ENCODE results near the gene KRT77. TPM values are rescaled to one million over a fixed set of nuclear protein-coding genes. Genes with fewer than 3 reads are reported as not detected.

The KRT77 gene
- total RNA-seq, 4 donors from 2014 or later: not detected

DNA sequence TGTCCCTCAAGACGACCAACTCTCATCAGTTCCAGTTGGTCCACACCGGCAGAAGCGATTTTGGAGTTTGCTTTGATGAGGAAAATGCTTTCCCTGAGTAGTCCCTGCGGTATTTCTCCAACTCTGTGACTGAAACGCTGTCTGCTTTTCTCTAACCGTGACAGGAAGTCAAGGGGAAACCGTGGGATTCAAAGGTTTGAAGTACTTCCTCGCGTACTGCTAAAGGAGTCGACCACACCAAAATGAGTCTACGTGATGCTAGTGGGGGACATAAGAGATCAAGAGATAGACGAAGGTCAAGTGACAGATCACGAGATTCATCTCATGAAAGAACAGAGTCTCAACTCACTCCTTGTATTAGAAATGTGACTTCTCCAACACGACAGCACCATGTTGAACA is 45.3 kb upstream of the KRT77 start:
- H3K36me3 ChIP-seq: no peaks in the 10 kb centered on the region
- no peak overlapping the region for H3K27ac ChIP-seq
- TF ChIP-seq, protein P1, sequence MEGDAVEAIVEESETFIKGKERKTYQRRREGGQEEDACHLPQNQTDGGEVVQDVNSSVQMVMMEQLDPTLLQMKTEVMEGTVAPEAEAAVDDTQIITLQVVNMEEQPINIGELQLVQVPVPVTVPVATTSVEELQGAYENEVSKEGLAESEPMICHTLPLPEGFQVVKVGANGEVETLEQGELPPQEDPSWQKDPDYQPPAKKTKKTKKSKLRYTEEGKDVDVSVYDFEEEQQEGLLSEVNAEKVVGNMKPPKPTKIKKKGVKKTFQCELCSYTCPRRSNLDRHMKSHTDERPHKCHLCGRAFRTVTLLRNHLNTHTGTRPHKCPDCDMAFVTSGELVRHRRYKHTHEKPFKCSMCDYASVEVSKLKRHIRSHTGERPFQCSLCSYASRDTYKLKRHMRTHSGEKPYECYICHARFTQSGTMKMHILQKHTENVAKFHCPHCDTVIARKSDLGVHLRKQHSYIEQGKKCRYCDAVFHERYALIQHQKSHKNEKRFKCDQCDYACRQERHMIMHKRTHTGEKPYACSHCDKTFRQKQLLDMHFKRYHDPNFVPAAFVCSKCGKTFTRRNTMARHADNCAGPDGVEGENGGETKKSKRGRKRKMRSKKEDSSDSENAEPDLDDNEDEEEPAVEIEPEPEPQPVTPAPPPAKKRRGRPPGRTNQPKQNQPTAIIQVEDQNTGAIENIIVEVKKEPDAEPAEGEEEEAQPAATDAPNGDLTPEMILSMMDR (IDR thresholded peaks at IDR 0.05): no peak
- TF ChIP-seq POLR2A (IDR thresholded peaks at IDR 0.05): no peak
- TF ChIP-seq POLR2AphosphoS5 (IDR thresholded peaks at IDR 0.05): no peak
- no peak for TF ChIP-seq EP300 (IDR thresholded peaks at IDR 0.05; ENCODE audit: low read depth)
- intact Hi-C loops (cut with DNase I; ENCODE audit: low total_unique reads) (no loop called here), in situ Hi-C loops (cut with MboI; ENCODE audit: low pct_ligation_motif_present in 1 of 4, low pct_unique_long_range_greater_than_20kb in 1 of 4, low sequenced_read_pairs in 3 of 4) (no loop called here)
- no peak for DNase-seq
- 63 to 69% methylated on average over 7 to 14 of the region's 14 CpGs for WGBS, 2 donors (ENCODE audit: low coverage in 1 of 2)
- no peak overlapping the region for H3K4me3 ChIP-seq
- no peaks in the 10 kb centered on the region for H3K9me3 ChIP-seq
- no peaks in the 10 kb centered on the region for H3K27me3 ChIP-seq
- H3K4me1 ChIP-seq: no peaks in the 10 kb centered on the region

DNA sequence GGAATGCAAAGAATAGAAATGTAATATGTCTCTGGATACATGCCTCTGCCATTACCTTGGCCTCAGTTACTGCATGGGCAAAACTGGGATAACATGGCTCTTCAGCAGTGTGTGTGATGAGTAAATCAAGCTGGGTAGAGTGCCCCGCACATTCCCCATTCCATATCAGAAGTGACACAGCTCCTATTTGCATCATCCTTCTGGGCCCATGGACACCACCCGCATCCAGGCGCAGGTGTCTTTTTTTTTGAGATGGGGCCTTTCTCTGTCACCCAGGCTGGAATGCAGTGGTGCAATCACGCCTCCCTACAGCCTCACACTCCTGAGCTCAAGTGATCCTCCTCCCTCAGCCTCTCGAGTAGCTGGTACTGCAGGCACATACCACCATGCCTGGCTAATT is 42.2 kb upstream of the KRT77 start:
- 73% methylated on average over 5 of the region's 5 CpGs; no CpG with 5 or more reads in 1 of the 2 donors for WGBS, 2 donors (ENCODE audit: low coverage in 1 of 2)
- TF ChIP-seq POLR2AphosphoS5 (IDR thresholded peaks at IDR 0.05) (no peak), POLR2A (IDR thresholded peaks at IDR 0.05) (no peak), EP300 (IDR thresholded peaks at IDR 0.05; ENCODE audit: low read depth) (no peak)
- TF ChIP-seq, protein P1 (IDR thresholded peaks at IDR 0.05): no peak
- H3K27ac ChIP-seq: no peak overlapping the region
- H3K4me3 ChIP-seq: no peak overlapping the region
- no peaks in the 10 kb centered on the region for H3K4me1 ChIP-seq
- intact Hi-C loops (cut with DNase I; ENCODE audit: low total_unique reads): no loop called here
- no peaks in the 10 kb centered on the region for H3K36me3 ChIP-seq
- no peaks in the 10 kb centered on the region for H3K9me3 ChIP-seq
- in situ Hi-C loops (cut with MboI; ENCODE audit: low pct_ligation_motif_present in 1 of 4, low pct_unique_long_range_greater_than_20kb in 1 of 4, low sequenced_read_pairs in 3 of 4): no loop called here
- no peak for DNase-seq
- H3K27me3 ChIP-seq: peaks cover 7% of the 10 kb centered on the region

DNA sequence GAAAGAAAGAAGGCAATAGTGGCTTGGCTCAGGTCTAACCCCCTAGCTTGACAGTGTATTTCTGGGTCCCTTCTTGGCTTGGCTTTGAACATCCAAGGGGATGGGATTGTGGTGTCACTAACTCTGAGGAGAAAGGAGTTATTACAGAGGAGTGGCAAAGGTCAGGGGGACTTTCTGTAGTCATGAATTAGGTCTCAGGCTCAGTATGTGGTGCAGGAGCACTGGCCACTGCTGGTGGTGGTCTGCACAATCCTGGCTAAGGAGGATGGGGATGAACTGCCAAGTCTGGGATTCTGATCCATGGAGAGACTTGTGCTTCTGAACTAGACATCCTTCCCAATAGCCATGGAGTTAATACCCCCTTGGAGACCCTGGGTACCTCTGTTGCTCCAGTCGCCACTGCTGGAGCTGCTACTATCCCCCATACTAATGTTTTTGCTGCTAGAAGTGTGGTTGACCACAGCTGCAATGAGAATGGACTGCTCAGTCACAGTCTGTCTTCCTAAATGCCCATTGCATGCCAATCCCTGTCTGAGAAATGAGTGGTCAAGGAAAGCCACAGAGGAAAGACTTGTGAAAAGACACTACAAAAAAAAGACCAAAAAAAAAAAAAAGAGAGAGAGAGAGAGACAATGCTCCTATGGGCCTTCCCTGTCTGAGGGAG is 41.3 kb upstream of the KRT77 start:
- Histone ChIP-seq H3K27me3 (peaks cover 7% of the 10 kb centered on the region), H3K9me3 (no peaks in the 10 kb centered on the region), H3K4me3 (no peak overlapping the region), H3K27ac (no peak overlapping the region), H3K4me1 (no peaks in the 10 kb centered on the region), H3K36me3 (no peaks in the 10 kb centered on the region)
- intact Hi-C loops (cut with DNase I; ENCODE audit: low total_unique reads) (no loop called here), in situ Hi-C loops (cut with MboI; ENCODE audit: low pct_ligation_motif_present in 1 of 4, low pct_unique_long_range_greater_than_20kb in 1 of 4, low sequenced_read_pairs in 3 of 4) (no loop called here)
- 20% methylated on average over 1 of the region's 1 CpG; no CpG with 5 or more reads in 1 of the 2 donors for WGBS, 2 donors (ENCODE audit: low coverage in 1 of 2)
- TF ChIP-seq POLR2A (IDR thresholded peaks at IDR 0.05): no peak
- no peak for DNase-seq

DNA sequence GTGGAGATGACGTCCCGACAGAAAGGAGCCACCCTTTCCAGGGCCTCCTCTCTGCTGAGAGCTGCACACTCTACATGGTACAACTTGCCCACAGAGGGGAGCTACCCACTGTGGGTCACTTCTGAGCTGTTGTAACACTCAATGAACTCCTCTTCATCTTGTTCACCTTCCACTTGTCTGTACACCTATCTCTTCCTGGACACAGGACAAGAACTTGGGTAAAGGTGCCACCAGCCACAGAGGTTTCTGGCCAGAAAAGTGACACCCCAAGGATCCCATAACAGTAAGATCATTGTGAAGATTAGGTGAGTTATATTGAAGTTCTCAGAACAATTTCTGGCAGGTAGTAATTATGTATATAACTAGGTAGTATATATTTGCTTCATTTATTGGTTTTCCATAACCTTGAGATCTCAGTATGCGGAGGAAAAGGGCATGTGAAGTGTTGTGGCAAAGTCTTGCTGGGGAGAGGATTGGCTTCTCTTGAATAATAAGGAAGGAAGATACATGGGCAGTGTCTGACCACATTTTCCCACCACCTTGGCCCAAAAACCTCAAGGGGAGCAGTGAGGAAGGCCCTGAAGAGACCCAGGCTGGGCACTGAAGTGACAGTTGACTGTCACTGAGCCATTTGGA is 39.6 kb upstream of the KRT77 start:
- DNase-seq: no peak
- H3K27me3 ChIP-seq: peaks cover 7% of the 10 kb centered on the region
- TF ChIP-seq, protein P1 (IDR thresholded peaks at IDR 0.05): no peak
- TF ChIP-seq POLR2A (IDR thresholded peaks at IDR 0.05) (no peak), EP300 (IDR thresholded peaks at IDR 0.05; ENCODE audit: low read depth) (no peak), POLR2AphosphoS5 (IDR thresholded peaks at IDR 0.05) (no peak)
- no peaks in the 10 kb centered on the region for H3K9me3 ChIP-seq
- H3K27ac ChIP-seq: no peak overlapping the region
- no peaks in the 10 kb centered on the region for H3K36me3 ChIP-seq
- H3K4me1 ChIP-seq: no peaks in the 10 kb centered on the region
- H3K4me3 ChIP-seq: no peak overlapping the region
- 85% methylated on average over 3 of the region's 3 CpGs; no CpG with 5 or more reads in 1 of the 2 donors for WGBS, 2 donors (ENCODE audit: low coverage in 1 of 2)
- intact Hi-C loops (cut with DNase I; ENCODE audit: low total_unique reads) (no loop called here), in situ Hi-C loops (cut with MboI; ENCODE audit: low pct_ligation_motif_present in 1 of 4, low pct_unique_long_range_greater_than_20kb in 1 of 4, low sequenced_read_pairs in 3 of 4) (no loop called here)

All from transverse colon (tissue), 4 donors.